Esophagus squamous epithelium (tissue), 5 donors: ENCODE results near the gene TNFAIP3. TPM values are rescaled to one million over a fixed set of nuclear protein-coding genes. Genes with fewer than 3 reads are reported as not detected.

Experiments used
- DNase-seq: peaks from one replicate; lab custom pipeline; 2025; lab: John Stamatoyannopoulos, UW
- H3K27ac ChIP-seq, 4 donors: fragments of 200-600 bp; sonication (generic); one replicate each; pipeline ENCODE4 v1.5.1; 2016 to 2019; ENCODE audit warnings: mild to moderate bottlenecking in 1 of 4
- H3K27me3 ChIP-seq, 4 donors: fragments of 200-600 bp; sonication (generic); 1 replicate in 3 of 4; 2 replicates in 1 of 4; pipeline versions ENCODE4 v1.5.1 to v1.6.0; 2017 to 2021; ENCODE audit warnings: antibody characterized with exemption in 1 of 4
- H3K36me3 ChIP-seq, 3 donors: fragments of 200-600 bp; sonication (generic); one replicate each; pipeline ENCODE4 v1.5.1; 2016 to 2019
- H3K4me1 ChIP-seq, 3 donors: fragments of 200-600 bp; sonication (generic); one replicate each; pipeline ENCODE4 v1.5.1; 2017 to 2019
- H3K4me3 ChIP-seq, 4 donors: fragments of 200-600 bp; sonication (generic); 1 replicate in 3 of 4; 2 replicates in 1 of 4; pipeline ENCODE4 v1.5.1; 2016 to 2019; ENCODE audit warnings: mild to moderate bottlenecking in 2 of 4, moderate library complexity in 1 of 4
- H3K9me3 ChIP-seq, 3 donors: fragments of 200-600 bp; sonication (generic); one replicate each; pipeline ENCODE4 v1.5.1; 2016 to 2019
- POLR2A ChIP-seq, 4 donors: fragments of 450-650 bp; IDR thresholded peaks; one replicate each; pipeline ENCODE4 v1.6.1; 2017; ENCODE audit warnings: antibody characterized with exemption in 4 of 4, mild to moderate bottlenecking in 4 of 4, moderate library complexity in 3 of 4
- WGBS, 2 donors: methylation state at CpG; one replicate each; pipeline ENCODE4 v1.1.5; 2018; 5-methylcytosine and 5-hydroxymethylcytosine counted together
- intact Hi-C: fragments of 100-400 bp; cut with DNase I; formaldehyde crosslinking; loops from one replicate; pipeline ENCODE4 v1.15.0; 2022
- total RNA-seq, 4 donors: library from RNA; depleted of rRNA; stranded (reverse); fragments of >200 nt; gene quantifications; one replicate each; pipeline ENCODE4 v1.1.0, GENCODE V29; 2016
- TF ChIP-seq, protein P1 (sequence below), 6 experiments: fragments of 450-650 bp in 4 of 6; fragments of 200-600 bp in 2 of 6; sonication (generic) in 2 of 6; IDR thresholded peaks; one replicate each; pipeline ENCODE4 v1.5.1; 2016 to 2019; ENCODE audit warnings: antibody characterized with exemption in 6 of 6, mild to moderate bottlenecking in 4 of 6, moderate library complexity in 4 of 6
- donor health status: DM: yes; HTN: yes; CAD: no.

TNFAIP3 gene
- total RNA-seq, 4 donors from 2014 or later: 4.2 to 21.7 (median 7.7) TPM

DNA sequence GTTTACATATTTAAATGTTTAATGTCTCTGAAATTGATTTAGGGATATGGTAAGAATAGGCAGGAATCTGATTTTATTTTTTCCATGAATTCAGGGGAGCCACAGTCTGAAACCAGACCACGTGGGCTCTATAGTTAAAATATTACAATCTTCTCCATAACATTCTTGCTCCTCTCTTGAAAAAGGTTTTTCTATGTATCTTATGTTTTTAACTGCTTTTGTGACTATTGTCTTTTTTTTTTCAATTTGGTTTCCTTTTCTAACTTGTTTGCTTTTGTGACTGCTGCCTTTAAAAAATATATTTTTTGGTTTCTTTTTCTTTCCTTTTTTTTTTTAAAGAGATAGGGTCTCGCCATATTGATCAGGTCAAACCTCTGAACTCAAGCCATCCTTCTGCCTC, 40.1 kb downstream of the TNFAIP3 start:
- DNase-seq: no peak
- Histone ChIP-seq H3K27me3 (no peaks in the 10 kb centered on the region), H3K4me1 (peaks cover 0 to 7% (median 0%) of the 10 kb centered on the region in 3 donors), H3K4me3 (no peak overlapping the region), H3K36me3 (no peaks in the 10 kb centered on the region), H3K9me3 (no peaks in the 10 kb centered on the region), H3K27ac (no peak overlapping the region)
- 73 to 74% methylated on average over 2 of the region's 2 CpGs for WGBS, 2 donors
- intact Hi-C loops: no loop called here
- TF ChIP-seq POLR2A (IDR thresholded peaks at IDR 0.05): no peak
- TF ChIP-seq, protein P1, sequence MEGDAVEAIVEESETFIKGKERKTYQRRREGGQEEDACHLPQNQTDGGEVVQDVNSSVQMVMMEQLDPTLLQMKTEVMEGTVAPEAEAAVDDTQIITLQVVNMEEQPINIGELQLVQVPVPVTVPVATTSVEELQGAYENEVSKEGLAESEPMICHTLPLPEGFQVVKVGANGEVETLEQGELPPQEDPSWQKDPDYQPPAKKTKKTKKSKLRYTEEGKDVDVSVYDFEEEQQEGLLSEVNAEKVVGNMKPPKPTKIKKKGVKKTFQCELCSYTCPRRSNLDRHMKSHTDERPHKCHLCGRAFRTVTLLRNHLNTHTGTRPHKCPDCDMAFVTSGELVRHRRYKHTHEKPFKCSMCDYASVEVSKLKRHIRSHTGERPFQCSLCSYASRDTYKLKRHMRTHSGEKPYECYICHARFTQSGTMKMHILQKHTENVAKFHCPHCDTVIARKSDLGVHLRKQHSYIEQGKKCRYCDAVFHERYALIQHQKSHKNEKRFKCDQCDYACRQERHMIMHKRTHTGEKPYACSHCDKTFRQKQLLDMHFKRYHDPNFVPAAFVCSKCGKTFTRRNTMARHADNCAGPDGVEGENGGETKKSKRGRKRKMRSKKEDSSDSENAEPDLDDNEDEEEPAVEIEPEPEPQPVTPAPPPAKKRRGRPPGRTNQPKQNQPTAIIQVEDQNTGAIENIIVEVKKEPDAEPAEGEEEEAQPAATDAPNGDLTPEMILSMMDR (IDR thresholded peaks at IDR 0.05): no peak

DNA sequence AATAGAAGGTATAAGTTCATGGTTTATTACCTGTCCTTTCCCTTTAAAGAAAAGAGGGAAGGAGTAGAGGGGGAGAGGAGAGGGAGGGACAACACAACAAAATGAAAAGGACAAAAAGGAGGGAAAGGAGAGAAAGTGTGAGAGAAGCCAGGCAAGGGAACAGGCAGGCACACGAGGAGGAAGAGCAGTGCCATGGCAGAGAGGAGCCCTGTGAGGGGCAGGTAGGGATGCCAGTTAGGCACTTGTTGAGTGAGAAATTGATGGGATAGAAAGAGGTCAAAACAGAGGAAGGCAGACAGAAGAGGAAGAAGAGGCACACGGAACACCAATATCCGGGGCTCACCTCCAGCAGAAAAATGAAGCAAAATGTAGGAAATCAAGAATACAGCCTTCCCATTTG, 42.5 kb downstream of the TNFAIP3 start:
- Histone ChIP-seq H3K27ac (no peak overlapping the region), H3K27me3 (no peaks in the 10 kb centered on the region), H3K9me3 (no peaks in the 10 kb centered on the region), H3K4me3 (no peak overlapping the region), H3K36me3 (no peaks in the 10 kb centered on the region), H3K4me1 (peaks cover 0 to 7% (median 0%) of the 10 kb centered on the region in 3 donors)
- 75 to 76% methylated on average over 3 of the region's 3 CpGs for WGBS, 2 donors
- no peak for DNase-seq
- intact Hi-C loops: no loop called here
- TF ChIP-seq POLR2A (IDR thresholded peaks at IDR 0.05): no peak
- TF ChIP-seq, protein P1 (IDR thresholded peaks at IDR 0.05): no peak

DNA sequence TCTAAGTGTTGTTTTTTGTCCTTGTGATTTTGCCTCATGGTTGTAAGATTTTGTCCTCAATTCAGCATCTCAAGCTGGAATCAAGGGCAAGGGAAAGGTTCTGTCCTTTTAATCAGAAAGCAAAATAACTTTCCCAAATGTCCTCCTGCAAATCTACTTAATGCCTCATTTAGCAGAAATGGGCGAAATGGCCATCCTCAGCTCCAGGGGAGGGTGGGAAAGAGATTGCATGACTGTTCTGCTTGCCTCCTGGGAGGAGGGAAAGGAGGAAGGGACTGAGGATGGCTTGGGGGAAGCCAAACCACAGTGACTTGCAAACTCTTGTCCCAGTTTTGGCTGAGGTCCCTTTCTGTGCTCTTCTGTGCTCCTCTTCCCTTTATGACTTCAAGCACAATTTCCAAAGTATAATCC, 43.4 kb downstream of the TNFAIP3 start:
- WGBS, 2 donors: 47 to 67% methylated on average over 1 of the region's 1 CpG
- no peak for DNase-seq
- Histone ChIP-seq H3K27me3 (no peaks in the 10 kb centered on the region), H3K27ac (no peak overlapping the region), H3K9me3 (no peaks in the 10 kb centered on the region), H3K4me3 (no peak overlapping the region), H3K4me1 (peaks cover 0 to 7% (median 0%) of the 10 kb centered on the region in 3 donors), H3K36me3 (no peaks in the 10 kb centered on the region)
- TF ChIP-seq, protein P1 (IDR thresholded peaks at IDR 0.05): no peak
- no peak for TF ChIP-seq POLR2A (IDR thresholded peaks at IDR 0.05)
- intact Hi-C loops: no loop called here

DNA sequence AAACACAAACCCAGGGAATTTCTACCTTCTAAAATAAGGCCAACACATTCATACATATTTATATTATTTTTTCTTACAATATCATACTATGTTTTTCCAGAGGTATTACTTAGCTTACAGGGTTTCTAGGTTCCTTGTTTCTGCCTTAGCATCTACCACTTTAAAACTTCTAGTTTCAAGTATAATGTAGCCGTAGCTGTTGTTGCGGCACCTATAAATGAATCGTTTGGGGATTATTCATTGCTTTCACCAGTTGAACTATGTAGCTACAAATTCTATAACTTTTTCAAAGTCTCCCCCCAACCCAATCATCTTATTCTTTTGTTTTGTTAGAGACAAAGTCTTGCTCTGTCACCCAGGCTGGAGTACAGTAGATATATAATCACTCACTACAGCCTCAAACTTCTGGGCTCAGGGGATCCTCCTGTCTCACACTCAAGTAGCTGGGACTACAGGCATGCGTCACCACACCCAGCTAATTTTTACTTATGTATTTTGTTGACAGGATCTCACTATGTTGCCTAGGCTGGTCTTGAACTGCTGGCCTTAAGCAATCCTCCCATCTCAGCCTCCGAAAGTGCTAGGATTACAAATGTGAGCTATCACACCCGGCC, 43.9 kb downstream of the TNFAIP3 start:
- Histone ChIP-seq H3K36me3 (no peaks in the 10 kb centered on the region), H3K9me3 (no peaks in the 10 kb centered on the region), H3K27me3 (no peaks in the 10 kb centered on the region), H3K4me1 (peaks cover 0 to 7% (median 0%) of the 10 kb centered on the region in 3 donors), H3K27ac (no peak overlapping the region), H3K4me3 (no peak overlapping the region)
- no peak for DNase-seq
- TF ChIP-seq, protein P1 (IDR thresholded peaks at IDR 0.05): no peak
- no peak for TF ChIP-seq POLR2A (IDR thresholded peaks at IDR 0.05)
- intact Hi-C loops: no loop called here
- WGBS, 2 donors: 81 to 83% methylated on average over 6 of the region's 6 CpGs

DNA sequence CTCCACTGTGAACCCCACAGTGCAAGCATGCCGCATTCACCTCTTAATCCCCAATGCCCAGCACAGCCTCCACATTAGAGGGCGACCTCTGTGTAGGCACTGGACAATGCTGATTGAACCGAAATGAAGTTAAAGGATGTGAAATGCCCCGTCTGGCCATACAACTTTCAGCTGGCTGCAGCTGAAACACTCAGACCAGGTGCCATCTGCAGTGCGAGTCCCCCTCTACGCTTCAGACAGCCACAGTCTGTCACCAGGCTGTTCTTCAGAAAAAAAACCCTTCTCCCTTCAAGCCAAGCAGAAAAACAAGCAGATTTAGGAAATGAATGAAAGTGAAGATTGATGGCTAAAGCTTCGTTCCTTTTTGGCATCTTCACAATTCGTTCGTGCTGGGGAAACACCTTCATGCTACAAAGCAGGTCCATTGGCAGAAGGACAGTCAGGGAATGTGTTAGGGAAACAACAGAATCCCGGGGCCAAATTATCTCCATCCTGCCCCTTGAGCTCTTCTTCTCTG, 44.7 kb downstream of the TNFAIP3 start:
- no peak for DNase-seq
- Histone ChIP-seq H3K4me3 (no peak overlapping the region), H3K9me3 (no peaks in the 10 kb centered on the region), H3K27ac (no peak overlapping the region), H3K36me3 (no peaks in the 10 kb centered on the region), H3K27me3 (no peaks in the 10 kb centered on the region), H3K4me1 (peaks cover 0 to 7% (median 0%) of the 10 kb centered on the region in 3 donors)
- intact Hi-C loops: no loop called here
- 32 to 34% methylated on average over 8 to 10 of the region's 10 CpGs for WGBS, 2 donors
- no peak for TF ChIP-seq POLR2A (IDR thresholded peaks at IDR 0.05)
- TF ChIP-seq, protein P1 (IDR thresholded peaks at IDR 0.05): no peak
